WERI-Rb-1 (cell line): ENCODE results near the gene MTMR3.
"Not testable (repeated sequence)": the region's sequence is repeated elsewhere in the genome, so short reads cannot be mapped to it uniquely, and the experiment has no call there.

Source experiments
- DNase-seq: peaks from one replicate; pipeline ENCODE4 v3.0.0-alpha.2; 2020
- H3K27ac ChIP-seq: fragments of 250-450 bp; sonication (Bioruptor Pico); 2 replicates; pipeline ENCODE4 v1.5.1; 2020; ENCODE audit warnings: mild to moderate bottlenecking, moderate library complexity
- H3K27me3 ChIP-seq: fragments of 250-450 bp; sonication (Bioruptor Pico); 2 replicates; pipeline ENCODE4 v1.5.1; 2021; ENCODE audit warnings: mild to moderate bottlenecking, low read depth, moderate library complexity; ENCODE audit not compliant: insufficient read depth, severe bottlenecking
- H3K36me3 ChIP-seq: fragments of 250-450 bp; sonication (Bioruptor Pico); 2 replicates; pipeline ENCODE4 v1.5.1; 2020; ENCODE audit warnings: mild to moderate bottlenecking, moderate library complexity
- H3K4me3 ChIP-seq: 2 replicates; pipeline ENCODE4 v1.5.1; 2011; ENCODE audit warnings: low read depth, mild to moderate bottlenecking, control low read depth, low read length
- H3K9me3 ChIP-seq: fragments of 250-450 bp; sonication (Bioruptor Pico); 2 replicates; pipeline ENCODE4 v1.5.1; 2021; ENCODE audit warnings: mild to moderate bottlenecking, moderate library complexity; ENCODE audit not compliant: severe bottlenecking
- CTCF ChIP-seq: IDR thresholded peaks from 2 replicates; pipeline ENCODE4 v1.5.1; 2011; ENCODE audit warnings: low read depth, mild to moderate bottlenecking, control low read depth, inconsistent platforms, low read length

Gene MTMR3

DNA sequence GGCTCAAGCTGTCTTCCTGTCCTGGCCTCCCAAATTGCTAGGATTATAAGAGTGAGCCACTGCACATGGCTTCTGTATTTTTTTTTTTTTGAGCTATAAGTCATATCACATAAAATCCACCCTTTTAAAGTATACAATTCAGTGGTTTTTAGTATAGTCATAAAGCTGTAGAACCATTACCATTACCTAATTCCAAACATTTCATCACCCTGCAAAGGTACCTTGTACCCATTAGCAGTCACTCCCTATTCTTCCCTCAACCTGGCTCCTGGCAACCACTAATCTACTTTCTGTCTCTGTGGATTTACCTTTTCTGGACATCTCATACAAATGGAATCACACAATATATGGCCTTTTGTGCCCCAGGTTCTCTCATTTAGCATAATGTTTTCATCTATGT lies 84.5 kb downstream of the MTMR3 start:
- Histone ChIP-seq H3K9me3 (no peaks in the 10 kb centered on the region), H3K36me3 (peaks cover 3% of the 10 kb centered on the region), H3K27ac (no peak overlapping the region), H3K27me3 (no peaks in the 10 kb centered on the region), H3K4me3 (no peak overlapping the region)
- DNase-seq = no peak
- no peak for TF ChIP-seq CTCF

DNA sequence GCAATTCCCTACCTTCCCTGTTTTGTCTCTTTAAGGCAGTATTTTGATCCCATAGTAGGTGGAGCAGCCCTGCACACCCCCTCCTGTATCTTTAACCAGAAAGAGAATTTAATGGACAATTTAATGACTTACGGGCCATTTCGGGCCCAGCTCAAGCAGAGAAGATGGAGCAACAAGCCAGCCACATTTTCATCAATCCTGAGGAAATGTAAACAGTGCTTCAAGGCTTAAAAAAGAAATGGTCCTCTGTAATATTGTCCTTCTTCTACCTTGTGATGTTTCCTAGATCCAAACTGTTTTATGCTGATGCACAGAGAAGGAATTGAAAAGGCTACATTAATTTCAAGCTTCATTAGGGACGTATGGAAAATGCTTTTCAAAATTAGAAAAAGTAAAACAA lies 88.6 kb downstream of the MTMR3 start:
- Histone ChIP-seq H3K4me3 (no peak overlapping the region), H3K27me3 (no peaks in the 10 kb centered on the region), H3K9me3 (no peaks in the 10 kb centered on the region), H3K27ac (no peak overlapping the region), H3K36me3 (peaks cover 6% of the 10 kb centered on the region; the same call in 1 of the 2 replicates)
- TF ChIP-seq CTCF = no peak
- DNase-seq = no peak

GRCh38 chr22:29972121-29972520 lies 89.1 kb downstream of the MTMR3 start:
- Histone ChIP-seq H3K27me3 (no peaks in the 10 kb centered on the region), H3K36me3 (peaks cover 6% of the 10 kb centered on the region; the same call in 1 of the 2 replicates), H3K4me3 (no peak overlapping the region), H3K27ac (no peak overlapping the region), H3K9me3 (no peaks in the 10 kb centered on the region)
- no peak for DNase-seq
- TF ChIP-seq CTCF = no peak

DNA sequence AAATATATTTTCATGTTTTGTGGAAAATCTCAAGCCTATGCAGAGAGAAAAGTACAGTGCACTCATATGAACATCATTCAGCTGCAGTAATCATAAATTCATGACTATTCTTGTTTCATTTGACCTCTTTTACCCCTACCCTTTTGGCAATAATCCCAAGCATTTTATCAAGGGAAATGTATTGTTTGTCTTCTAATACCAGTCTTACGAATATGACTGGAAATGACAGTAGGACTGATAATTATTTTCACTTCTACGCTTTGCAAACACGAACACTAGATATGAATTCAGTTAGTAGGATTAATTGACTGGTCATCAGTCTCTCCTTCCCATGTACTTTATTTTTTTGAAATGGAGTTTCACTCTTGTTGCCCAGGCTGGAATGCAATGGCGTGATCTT lies 90.3 kb downstream of the MTMR3 start:
- no peak for DNase-seq
- H3K27me3 ChIP-seq = no peaks in the 10 kb centered on the region
- peaks cover 6% of the 10 kb centered on the region; the same call in 1 of the 2 replicates for H3K36me3 ChIP-seq
- no peak overlapping the region for H3K27ac ChIP-seq
- H3K4me3 ChIP-seq = no peak overlapping the region
- TF ChIP-seq CTCF = no peak
- no peaks in the 10 kb centered on the region for H3K9me3 ChIP-seq

DNA sequence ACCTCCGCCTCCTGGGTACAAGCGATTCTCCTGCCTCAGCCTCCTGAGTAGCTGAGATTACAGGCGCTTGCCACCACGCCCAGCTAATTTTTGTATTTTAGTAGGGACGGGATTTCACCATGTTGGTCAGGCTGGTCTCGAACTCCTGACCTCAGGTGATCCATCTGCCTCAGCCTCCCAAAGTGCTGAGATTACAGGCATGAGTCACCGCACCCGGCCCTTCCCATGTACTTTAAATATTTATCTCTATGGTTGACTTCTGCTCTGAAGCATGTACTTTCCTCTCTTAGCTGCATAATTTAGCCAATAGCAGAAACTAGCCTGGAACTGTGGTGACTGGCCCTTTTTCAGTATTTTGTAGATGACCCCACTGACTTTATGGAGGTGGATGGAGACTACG lies 90.7 kb downstream of the MTMR3 start:
- not testable (repeated sequence) for DNase-seq, H3K4me3 ChIP-seq, H3K36me3 ChIP-seq, H3K27me3 ChIP-seq, H3K9me3 ChIP-seq, H3K27ac ChIP-seq

DNA sequence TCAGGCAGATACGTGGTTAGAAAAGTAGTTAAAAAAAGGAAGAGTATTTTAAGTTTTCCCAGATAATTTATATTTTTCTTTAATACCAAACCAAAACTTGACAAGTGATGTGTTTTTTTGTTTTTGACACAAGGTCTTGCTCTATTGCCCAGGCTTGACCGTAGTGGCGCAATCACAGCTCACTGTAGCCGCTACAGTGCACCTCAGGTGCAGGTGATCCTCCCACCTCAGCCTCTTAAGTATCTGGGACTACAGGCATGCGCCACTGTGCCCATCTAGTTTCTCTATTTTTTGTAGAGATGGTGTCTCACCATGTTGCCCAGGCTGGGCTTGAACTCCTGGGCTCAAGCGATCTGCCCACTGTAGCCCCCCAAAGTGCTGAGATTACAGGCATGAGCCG lies 92.5 kb downstream of the MTMR3 start:
- no peaks in the 10 kb centered on the region for H3K9me3 ChIP-seq
- no peak overlapping the region for H3K4me3 ChIP-seq
- no peaks in the 10 kb centered on the region for H3K27me3 ChIP-seq
- no peak overlapping the region for H3K27ac ChIP-seq
- DNase-seq = no peak
- H3K36me3 ChIP-seq = peaks cover 16% of the 10 kb centered on the region
- TF ChIP-seq CTCF = no peak
